NCI-H2107 treated with DMSO at 0.1 percent for 48 hours (cell line): ENCODE data around the gene MPP2.
"Not testable (repeated sequence)": the region's sequence is repeated elsewhere in the genome, so short reads cannot be mapped to it uniquely, and the experiment has no call there.

Experiments
- DNase-seq: peaks from one replicate; lab custom pipeline; 2025; ENCODE audit not compliant: unreplicated experiment; lab: John Stamatoyannopoulos, UW

The MPP2 gene

GRCh38 chr17:43931062-43931571 is 23.8 kb upstream of the MPP2 start:
- DNase-seq, result no peak

DNA sequence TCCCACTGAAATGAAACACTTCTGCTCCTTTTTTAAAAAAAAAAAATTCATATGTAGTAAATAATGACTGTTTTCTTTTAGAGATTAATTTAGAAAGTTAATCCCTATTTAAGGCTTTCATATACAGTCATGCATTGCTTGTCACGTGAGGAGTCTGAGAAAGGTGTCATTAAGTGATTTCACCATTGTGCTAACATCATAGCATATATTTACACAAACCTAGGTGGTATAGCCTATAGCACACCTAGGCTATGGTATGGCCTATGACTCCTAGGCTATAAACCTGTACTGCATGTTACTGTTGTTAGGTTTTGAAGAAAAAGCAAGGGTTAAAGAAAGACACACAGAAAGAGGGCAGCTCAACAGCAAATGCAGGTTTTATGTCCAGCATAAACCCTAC is 21.3 kb upstream of the MPP2 start:
- DNase-seq, result no peak

DNA sequence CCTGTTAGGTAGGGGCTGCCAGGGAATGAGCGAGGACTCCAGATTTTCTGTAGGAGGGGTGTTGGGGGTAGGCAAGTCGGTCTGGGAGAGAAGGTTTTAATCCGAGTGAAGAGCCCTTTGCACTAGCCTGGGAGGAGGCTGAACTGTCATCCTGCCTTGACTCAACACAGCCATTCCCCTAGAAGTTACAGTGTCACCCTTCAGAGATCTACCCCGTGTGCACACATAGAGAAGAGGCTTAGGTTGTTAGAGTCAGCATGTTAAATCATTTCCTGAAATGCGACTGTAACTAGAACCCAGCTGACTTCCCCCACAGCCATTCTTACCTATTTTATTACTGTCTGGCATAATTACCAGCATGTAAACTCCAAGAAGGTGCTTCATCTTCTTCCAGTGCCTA is 20.6 kb upstream of the MPP2 start:
- not testable (repeated sequence) for DNase-seq

DNA sequence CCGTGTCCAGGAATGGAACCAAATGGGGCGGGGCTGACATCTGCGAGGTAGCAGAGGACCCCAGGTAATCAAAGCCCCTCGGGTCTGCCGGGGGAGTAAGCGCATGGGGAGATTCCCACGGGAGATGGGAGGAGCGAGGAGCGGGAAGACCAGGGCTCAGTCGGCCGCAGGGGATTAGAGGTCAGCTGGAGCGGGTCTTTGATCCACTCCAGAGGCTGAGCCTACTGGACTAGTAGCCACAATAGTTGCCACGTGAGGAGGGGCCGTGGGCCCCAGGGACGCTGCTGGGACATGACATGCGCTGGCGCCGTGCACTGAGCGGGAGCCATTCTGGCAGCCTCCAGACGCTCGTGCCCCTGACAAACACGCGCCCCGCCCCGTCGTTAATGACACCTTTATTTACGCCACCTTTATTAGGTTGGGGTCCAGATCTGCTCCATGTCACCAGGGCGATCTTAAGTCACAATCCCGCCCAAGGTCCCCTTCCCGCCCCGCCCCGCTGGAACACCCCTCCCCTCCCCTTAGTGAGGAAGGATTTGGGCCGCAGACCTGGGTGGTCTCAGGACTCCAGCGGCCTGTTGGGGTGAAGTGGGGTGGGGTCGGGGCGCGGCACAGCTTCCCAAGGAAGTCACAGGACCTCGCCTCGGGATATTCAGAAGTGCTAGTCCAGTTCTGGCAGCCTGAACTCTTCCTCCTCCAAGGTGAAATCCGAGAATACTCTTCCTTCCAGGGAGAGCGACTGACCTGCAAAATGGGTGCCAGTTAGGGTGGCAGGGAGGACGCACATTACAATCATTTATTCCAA is 19.9 kb upstream of the MPP2 start:
- DNase-seq, result no peak

DNA sequence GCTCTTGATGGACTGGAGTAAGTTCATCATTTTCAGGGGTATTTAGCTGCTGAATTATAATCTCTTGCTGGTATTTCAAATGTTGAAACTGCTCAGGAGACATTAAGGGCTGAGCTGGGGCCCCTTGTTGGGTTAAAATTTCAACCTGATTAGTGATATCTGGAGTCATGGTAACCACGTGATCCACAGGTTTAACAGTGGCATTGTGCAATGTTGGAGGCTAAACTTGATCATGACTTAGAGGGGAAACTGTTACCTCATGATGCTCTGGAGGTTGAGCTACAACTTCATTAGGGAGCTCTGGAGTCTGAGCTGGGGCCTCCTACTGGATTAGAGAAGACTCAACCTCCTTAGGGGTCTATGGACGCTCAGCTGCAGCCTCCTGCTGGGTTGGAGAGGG is 17.2 kb upstream of the MPP2 start:
- DNase-seq, result no peak

DNA sequence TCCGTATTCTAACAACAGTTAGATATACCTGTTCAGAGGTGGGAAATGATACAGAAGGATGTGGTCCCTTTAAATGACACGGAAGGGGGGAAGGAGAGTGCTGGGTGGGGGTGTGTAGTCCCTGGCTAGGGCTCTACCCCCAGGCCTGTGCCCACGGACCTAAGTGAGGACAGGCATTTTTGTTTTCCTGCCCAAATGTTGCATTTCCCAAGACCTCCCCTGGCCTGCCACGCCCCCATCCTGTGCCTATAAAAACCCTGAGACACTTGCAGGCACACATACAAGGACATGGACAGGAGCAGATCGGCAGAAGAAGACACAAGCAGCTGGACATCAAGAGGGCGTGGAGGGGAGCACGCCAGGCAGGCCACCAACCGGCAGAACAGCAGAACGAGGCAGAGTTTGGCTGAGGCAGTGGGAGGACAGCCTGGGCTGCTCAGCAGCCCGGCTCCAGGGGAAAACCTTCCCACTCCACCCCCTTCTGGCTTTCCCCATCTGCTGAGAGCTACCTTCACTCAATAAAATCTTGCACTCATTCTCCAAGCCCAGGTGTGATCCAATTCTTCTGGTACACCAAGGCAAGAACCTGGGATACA is 13.3 kb upstream of the MPP2 start:
- DNase-seq, result no peak

GRCh38 chr17:43918026-43918389 is 10.7 kb upstream of the MPP2 start:
- no peak for DNase-seq

- no peak for DNase-seq
Observed at GRCh38 chr17:43917348-43918025, 10.2 kb upstream of the MPP2 start.

DNA sequence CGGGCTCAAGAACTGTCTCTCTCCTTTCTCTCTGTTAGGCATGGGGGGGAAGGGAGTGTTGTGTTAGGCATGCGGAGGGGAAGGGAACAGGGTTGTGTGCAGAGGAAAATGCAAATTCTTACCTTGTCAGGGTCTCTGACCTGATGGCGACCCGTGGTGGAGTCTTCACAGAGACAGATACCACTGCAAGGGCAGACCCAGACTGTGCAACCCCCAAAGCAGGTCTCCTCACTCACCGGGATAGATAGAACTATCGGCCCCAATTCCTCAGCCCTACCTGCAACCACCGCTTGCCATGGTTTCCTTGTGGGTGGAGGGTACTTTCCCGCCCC is 9.6 kb upstream of the MPP2 start:
- DNase-seq, result no peak

DNA sequence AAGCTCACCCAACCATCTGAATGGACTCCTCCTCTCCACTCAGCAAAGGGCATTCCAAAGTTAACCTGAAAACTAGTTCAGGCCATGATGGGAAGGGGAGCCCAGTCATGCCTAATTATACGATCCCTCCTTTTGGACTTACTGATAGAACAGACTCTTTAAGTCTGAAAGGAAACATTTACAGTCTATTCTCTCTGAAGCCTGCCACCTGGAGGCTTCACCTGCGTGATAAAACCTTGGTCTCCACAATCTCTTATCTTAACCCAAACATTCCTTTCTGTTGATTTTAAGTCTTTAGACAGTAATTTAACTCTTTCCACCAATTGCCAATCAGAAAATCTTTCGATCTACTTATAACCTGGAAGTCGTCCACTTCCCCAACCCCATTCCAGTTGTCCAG is 9.0 kb upstream of the MPP2 start:
- DNase-seq, result no peak

GRCh38 chr17:43915559-43915958 is 8.2 kb upstream of the MPP2 start:
- DNase-seq, result no peak

DNA sequence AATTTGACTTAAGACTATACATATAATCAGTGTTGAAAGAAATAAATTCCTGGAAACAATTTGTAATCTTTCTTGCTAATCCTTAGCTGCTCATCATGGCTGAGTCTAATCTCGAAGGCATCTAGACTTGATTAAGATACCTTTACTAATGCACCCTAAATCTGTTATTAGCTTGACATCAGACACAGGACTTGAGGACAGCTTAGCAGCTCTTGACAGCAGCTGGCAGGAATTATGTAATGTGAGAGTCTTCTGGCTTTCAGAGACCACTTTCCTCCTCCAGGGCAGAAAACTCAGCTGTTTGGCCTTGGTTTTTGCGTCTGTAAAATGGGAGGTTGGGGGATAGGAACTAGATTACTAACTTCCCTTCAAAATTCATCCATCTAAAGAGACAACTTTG is 7.1 kb upstream of the MPP2 start:
- no peak for DNase-seq

DNA sequence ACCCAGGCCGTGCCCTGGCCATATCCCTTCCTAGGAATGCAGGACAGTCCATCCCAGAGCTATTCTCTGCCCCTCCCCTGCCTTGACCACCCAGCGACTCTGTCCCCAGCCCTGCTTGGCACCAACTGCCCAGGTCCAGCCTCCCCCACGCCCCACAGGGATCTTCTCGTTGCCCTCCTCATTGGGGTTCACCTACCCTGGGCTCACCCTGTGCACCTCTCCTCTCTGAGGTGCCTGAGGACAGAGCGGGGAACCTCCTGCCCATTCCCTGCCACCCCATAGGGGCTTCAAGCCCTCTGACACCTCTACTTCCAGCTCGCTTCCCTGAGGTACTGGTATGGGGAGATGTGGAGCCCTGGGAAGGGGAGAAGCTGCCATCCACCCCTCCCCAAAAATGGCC is 6.2 kb upstream of the MPP2 start:
- no peak for DNase-seq

- no peak for DNase-seq
Observed at GRCh38 chr17:43912635-43913304, 5.4 kb upstream of the MPP2 start.

GRCh38 chr17:43911904-43912303 is 4.6 kb upstream of the MPP2 start:
- no peak for DNase-seq

DNA sequence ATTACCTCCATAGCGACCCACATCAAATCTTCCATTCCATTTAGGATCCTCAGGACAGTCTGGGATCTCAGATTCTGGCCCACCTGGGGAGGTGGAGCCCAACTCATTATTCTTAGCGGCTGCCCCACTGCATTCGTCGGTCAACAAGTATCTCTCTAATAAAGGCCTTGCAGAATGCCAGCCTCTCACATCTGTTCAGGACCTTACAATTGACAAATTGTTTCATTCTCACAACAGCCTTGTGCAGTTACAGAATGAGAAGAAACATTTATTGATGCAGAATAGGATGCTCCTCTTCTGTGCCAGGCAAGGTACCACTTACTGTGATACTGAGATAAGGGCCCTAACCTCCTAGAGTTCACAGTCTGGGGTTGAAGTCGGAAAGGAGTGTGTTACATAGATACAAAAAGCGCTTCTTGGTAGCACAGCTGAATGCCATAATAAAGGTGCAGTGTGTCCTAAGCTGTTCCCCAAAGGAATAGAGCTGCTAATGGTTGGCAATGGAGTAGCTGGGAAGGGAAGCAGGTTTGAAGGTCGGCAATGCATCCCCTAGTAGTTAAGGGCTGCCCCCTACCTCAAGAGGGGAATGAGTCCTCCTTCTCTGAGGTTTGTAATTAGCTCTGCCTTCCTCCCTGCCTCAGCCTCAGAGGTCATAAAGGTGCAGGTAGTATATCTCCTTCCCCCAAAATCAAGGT is 2.3 kb upstream of the MPP2 start:
- DNase-seq, result no peak

GRCh38 chr17:43907998-43908721 is 824 bp upstream of the MPP2 start:
- DNase-seq, result no peak

GRCh38 chr17:43906951-43907424 is 348 bp downstream of the MPP2 start:
- no peak for DNase-seq

DNA sequence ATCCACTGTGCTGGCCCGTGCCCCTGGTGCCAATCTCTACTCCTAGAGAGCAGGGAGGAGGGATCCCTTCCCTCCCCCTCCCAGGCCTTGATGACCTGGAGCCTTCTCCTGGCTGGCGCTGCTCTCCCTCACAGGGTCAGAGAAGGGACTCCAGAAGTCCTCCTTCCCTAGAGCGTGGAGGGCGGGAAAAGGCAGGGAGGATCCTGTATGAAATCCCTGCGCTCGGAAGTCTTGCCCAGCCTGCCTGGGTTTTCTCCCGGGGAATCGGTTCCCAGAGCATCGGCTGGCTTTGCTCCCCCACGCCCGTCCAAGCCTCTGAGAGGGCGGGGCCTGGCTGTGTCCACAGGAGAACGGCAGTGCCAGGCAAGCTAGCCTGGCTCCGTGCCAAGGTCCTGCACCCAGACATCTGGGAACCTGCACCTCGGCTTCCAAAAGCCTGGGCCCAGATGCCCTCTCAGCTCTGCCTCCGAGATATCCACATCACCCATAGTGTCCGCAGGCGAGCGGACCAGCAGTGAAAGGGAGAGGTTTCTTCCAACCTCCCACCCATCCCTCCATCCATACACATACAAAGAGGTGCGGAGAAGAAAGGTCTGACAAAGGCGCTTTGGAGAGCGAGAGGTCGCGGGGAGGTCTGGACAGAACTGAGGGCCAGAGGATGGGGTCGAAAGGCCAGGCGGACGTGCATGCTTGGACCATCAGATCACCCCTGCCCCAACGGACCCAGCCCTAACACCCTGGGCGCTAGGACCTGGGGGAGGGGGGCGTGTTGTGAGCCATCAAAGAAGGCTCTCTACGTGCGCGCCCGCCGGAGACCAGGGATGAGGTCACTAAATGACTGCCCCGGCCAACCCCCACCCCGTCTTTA is 1.1 kb downstream of the MPP2 start:
- no peak for DNase-seq
